ENCODE results near the gene XYLT1.
"Not testable (repeated sequence)": the region's sequence is repeated elsewhere in the genome, so short reads cannot be mapped to it uniquely, and the experiment has no call there.

The XYLT1 gene

GRCh38 chr16:17412221-17412620 is 58.5 kb downstream of the XYLT1 start:
- Histone ChIP-seq H3K9me3 (ENCODE audit: severe bottlenecking) (no peaks in the 10 kb centered on the region), H3K4me3 (ENCODE audit: low read depth, low read length) (no peak overlapping the region), H3K36me3 (no peaks in the 10 kb centered on the region), H3K27me3 (ENCODE audit: insufficient read depth, low read depth, severe bottlenecking) (no peaks in the 10 kb centered on the region), H3K27ac (no peak overlapping the region)
- DNase-seq = no peak
- TF ChIP-seq CTCF (IDR thresholded peaks at IDR 0.05; ENCODE audit: low read depth, low read length) = no peak

GRCh38 chr16:17411263-17411662 is 59.5 kb downstream of the XYLT1 start:
- no peak for TF ChIP-seq CTCF (IDR thresholded peaks at IDR 0.05; ENCODE audit: low read depth, low read length)
- H3K9me3 ChIP-seq (ENCODE audit: severe bottlenecking) = no peaks in the 10 kb centered on the region
- H3K36me3 ChIP-seq = no peaks in the 10 kb centered on the region
- no peak overlapping the region for H3K27ac ChIP-seq
- H3K4me3 ChIP-seq (ENCODE audit: low read depth, low read length) = no peak overlapping the region
- H3K27me3 ChIP-seq (ENCODE audit: insufficient read depth, low read depth, severe bottlenecking) = no peaks in the 10 kb centered on the region
- no peak for DNase-seq

GRCh38 chr16:17410316-17410715 is 60.4 kb downstream of the XYLT1 start:
- H3K27ac ChIP-seq; H3K4me3 ChIP-seq (ENCODE audit: low read depth, low read length); H3K36me3 ChIP-seq; H3K27me3 ChIP-seq (ENCODE audit: insufficient read depth, low read depth, severe bottlenecking); DNase-seq; H3K9me3 ChIP-seq (ENCODE audit: severe bottlenecking): not testable (repeated sequence)

- H3K27me3 ChIP-seq (ENCODE audit: insufficient read depth, low read depth, severe bottlenecking) = no peaks in the 10 kb centered on the region
- H3K27ac ChIP-seq = no peak overlapping the region
- no peaks in the 10 kb centered on the region for H3K9me3 ChIP-seq (ENCODE audit: severe bottlenecking)
- peak; percentile 31; the same call in 1 of the 2 replicates for TF ChIP-seq CTCF (IDR thresholded peaks at IDR 0.05; ENCODE audit: low read depth, low read length)
- H3K36me3 ChIP-seq = no peaks in the 10 kb centered on the region
- DNase-seq = peak; percentile 14
- H3K4me3 ChIP-seq (ENCODE audit: low read depth, low read length) = no peak overlapping the region
Measured at GRCh38 chr16:17409894-17410293, 60.9 kb downstream of the XYLT1 start.

GRCh38 chr16:17408955-17409441 is 61.8 kb downstream of the XYLT1 start:
- H3K27me3 ChIP-seq (ENCODE audit: insufficient read depth, low read depth, severe bottlenecking) = no peaks in the 10 kb centered on the region
- no peak for DNase-seq
- H3K27ac ChIP-seq = no peak overlapping the region
- no peak for TF ChIP-seq CTCF (IDR thresholded peaks at IDR 0.05; ENCODE audit: low read depth, low read length)
- H3K4me3 ChIP-seq (ENCODE audit: low read depth, low read length) = no peak overlapping the region
- H3K9me3 ChIP-seq (ENCODE audit: severe bottlenecking) = no peaks in the 10 kb centered on the region
- no peaks in the 10 kb centered on the region for H3K36me3 ChIP-seq

- no peak overlapping the region for H3K27ac ChIP-seq
- no peak for DNase-seq
- H3K27me3 ChIP-seq (ENCODE audit: insufficient read depth, low read depth, severe bottlenecking) = no peaks in the 10 kb centered on the region
- no peaks in the 10 kb centered on the region for H3K9me3 ChIP-seq (ENCODE audit: severe bottlenecking)
- no peak for TF ChIP-seq CTCF (IDR thresholded peaks at IDR 0.05; ENCODE audit: low read depth, low read length)
- no peaks in the 10 kb centered on the region for H3K36me3 ChIP-seq
- no peak overlapping the region for H3K4me3 ChIP-seq (ENCODE audit: low read depth, low read length)
Measured at GRCh38 chr16:17408296-17408695, 62.5 kb downstream of the XYLT1 start.

Data from WERI-Rb-1 (cell line).